Myocyte (in vitro differentiated cells): ENCODE measurements around the gene C16orf92. TPM values are rescaled to one million over a fixed set of nuclear protein-coding genes. Genes with fewer than 3 reads are reported as not detected.
"Not testable (repeated sequence)": the region's sequence is repeated elsewhere in the genome, so short reads cannot be mapped to it uniquely, and the experiment has no call there.

Experiments
- DNase-seq: peaks from one replicate; pipeline ENCODE4 v3.0.0-alpha.2; 2012; ENCODE audit warnings: low read depth
- total RNA-seq: library from RNA; depleted of rRNA; stranded (reverse); fragments of >200 nt; gene quantifications from 2 replicates; pipeline ENCODE4 v1.2.3, GENCODE V29; 2014

Gene C16orf92
- total RNA-seq, 1 donor from 2014 or later, result not detected

DNA sequence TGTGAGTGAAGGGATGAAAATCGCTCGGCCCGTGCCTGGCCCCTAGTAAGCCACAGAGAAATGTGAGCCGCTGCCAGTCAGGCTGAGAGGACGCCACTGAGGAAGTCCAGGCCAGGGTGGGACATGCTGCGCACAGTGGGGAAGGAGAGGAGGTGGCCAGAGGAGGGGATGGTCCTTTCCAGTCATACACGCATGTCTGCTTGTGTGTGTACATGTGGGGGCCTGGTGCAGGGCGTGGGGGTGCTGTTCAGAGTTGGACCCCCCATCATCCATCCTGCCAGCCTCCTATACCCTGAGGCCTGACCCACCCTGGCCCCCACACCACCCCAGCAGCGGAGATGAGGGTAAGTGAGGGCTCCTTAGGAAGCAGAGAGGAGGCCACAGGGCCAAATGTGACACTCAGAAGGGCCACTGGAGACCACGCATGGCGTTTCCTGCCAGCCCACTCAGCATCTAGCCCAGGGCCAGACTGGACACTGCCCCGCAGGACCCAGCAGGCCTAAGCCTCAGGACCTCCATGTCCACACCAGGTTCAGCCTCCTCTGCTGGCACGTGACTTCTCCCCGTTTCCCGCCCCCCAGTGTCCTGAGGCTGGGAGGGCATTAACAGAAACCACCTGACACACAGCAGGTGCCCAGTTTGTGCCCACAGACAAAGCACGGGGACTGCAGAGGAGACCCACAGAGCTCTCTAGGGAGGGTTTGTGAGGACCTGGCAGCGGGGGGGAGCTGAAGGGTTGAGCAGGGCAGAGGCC lies 19.2 kb upstream of the C16orf92 start:
- DNase-seq, result no peak

DNA sequence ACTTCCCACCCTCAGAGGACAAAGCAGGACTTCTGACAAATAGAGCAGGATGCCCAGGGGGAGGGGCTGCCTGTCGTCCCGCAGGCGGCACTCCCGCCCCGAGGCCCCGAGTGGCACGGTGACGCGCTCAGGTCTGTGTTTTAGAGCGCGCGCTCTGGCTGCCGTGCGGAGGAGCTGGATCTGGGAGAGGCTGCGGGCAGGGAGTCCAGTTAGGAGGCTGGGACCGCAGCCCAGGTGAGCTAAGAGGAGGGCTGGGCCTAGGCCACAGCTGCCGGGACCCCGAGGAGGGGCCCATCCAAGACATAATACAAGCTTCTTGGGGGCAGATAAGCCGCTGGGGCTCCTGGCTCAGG lies 18.6 kb upstream of the C16orf92 start:
- no peak for DNase-seq

DNA sequence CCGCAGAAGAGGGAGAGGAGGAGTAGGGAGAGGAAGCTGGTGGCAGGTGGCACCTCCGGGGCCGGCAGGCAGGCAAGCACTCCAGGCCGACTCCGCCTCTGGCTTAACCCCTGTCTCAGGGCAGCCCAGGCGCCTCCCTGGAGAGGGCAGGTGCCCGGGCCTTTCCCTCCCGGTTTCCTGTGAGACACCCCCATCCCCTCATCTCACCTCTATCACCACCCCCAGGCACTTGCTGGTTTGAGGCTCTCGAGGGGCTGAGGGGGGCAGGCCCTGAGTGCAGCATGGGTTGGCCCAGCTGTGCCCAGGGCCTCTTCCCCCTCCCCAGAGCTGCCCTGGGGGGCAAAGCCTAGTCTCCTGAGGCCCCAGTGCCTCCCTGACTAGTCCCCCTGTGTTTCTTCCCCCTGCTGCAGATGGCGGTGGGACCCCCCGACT lies 18.2 kb upstream of the C16orf92 start:
- DNase-seq, result no peak

DNA sequence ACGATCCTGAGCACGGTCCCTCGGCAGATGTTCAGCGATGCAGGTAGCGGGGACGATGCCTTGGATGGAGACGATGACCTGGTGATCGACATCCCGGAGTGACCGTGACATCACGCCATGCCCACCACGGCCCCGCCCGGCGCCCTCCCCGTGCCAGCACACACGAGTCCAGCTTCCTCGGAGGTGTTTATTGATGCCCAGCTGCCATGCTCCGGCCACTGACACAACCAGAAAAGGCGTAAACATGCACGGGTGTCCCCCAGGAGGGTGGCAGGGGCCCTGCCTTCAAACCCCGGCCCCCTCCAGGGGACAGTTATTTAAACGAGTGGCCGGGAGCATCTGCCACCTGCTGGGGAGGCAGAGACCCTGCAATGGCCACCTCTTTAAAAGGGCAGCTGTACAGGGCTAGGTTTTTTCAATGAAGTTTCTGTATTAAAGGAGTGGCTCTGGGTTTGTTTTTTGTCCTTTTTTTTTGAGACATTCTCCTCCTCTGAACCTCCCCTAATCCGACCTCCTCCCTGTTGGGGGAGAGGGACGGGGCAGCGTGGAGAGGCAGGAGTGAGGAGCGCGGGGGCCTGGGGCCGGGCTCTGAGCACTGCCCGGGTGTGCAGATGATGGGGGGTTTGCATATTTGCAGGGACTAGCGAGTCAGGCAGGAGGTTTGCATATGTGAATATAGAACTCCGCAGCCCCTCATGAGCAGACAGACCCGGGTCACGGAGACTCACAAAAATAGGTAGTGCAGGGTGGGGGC lies 17.5 kb upstream of the C16orf92 start:
- peak; percentile 45 for DNase-seq

DNA sequence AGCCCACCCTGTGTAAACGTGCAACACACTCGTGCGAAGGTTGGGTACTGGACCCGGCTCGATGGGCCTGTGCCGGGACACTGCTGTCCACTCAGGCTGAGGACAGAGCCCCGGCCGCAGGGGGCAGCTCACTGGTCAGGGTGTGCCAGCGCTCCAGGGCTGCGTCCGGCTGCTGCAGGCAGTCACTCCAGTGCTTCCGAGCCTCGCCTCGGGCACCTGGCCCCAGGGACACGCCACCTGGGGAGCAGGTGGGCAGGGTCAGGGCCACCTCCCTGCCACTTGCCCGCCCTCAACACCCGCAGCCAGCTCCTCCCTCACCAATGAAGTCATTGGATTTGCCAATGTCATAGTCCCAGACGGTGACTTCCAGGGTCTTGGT lies 16.9 kb upstream of the C16orf92 start:
- DNase-seq, result no peak

DNA sequence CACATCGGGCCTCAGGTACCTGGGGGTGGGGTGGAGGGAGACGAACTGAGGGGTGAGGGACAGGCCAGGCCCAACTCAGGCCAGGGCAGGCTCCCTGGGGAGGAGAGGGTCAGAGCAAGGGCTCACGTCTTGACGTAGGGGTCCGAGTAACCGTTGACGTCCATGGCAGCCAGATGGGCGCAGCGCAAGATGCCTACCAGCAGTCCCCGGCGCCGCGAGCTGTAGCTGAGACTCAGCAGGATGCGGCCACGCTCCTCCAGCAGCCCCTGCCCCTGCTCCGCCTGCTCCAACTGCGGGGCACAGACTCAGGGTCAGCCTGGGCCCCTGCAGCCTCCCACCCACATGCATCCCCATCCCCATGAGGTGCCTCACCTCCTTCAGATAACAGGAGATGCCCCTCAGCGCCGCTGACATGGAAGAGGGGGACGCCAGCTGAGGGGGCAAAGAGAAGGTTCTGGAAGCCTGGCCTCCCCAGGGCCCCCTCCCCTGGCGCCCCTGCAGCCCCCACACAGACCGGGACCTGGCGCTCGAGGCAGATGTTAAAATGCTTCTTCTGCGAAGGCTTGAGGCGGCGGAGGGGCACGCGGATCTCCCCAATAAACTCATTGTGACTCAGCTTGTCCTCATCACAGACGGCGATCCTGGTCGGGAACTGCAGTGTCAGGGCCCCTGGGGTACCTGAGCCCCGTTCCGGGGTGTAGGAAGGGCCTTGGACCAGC lies 16.2 kb upstream of the C16orf92 start:
- DNase-seq, result no peak

DNA sequence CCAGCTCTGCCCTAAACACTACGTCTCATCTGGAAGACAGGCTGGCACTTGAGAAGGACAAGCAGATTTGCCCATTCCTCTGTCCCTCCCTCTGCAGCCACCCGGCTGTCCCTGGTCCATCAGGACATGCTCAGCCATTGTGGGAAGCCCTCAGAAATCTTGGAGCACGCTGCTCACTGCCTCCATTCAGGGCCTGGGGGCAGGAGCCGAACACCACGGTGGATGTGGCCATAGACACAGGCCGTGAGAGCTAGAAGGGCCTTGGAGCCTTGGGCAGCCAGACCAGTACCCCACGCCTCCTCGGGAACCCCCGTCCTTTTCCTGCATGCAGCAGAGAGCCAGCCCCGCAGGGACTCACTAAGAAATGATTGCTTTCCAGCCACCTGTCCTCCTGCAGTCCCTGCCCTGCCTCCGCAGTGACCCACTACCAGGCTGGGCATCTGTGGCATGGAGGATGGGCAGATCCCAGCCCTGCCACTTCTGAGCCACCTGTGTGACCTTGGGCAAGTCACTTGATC lies 15.6 kb upstream of the C16orf92 start:
- DNase-seq, result no peak

DNA sequence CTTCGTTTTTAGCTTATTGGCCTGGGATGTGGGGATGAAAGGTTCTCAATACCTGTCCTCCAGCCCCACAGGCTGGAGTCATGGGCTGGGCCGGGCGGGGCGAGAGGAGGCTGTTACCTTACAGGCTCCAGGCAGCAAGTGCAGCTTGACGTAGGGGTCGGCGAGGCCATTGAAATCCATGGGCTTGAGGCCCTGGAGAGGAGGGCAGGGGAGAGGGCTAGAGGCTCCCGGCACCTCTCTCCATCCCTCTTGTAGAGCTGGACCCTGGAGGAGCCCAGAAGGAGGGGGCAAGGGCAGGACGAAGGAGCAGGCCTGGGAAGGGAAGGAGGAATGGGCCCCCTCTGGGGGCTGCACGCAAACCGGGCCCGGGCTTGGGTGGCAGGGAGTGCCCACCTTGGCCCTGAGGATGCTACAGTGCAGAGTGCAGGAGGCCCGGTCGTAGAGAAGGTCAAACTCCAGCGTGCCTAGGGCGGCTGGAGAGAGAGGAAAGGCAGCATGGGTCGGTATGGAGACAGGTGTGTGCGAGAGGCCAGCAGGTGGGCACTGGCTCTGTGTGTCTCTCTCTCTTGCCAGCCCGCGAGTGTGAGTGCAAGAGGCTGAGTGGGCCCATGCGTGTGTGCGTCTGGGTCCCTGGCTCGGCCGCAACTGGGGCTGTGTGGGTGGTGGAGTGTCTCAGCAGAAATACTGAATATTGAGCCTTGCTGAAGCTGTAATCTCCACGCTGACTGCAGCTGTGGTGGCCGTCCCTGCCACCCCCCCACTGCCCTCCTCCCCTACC lies 13.7 kb upstream of the C16orf92 start:
- no peak for DNase-seq

DNA sequence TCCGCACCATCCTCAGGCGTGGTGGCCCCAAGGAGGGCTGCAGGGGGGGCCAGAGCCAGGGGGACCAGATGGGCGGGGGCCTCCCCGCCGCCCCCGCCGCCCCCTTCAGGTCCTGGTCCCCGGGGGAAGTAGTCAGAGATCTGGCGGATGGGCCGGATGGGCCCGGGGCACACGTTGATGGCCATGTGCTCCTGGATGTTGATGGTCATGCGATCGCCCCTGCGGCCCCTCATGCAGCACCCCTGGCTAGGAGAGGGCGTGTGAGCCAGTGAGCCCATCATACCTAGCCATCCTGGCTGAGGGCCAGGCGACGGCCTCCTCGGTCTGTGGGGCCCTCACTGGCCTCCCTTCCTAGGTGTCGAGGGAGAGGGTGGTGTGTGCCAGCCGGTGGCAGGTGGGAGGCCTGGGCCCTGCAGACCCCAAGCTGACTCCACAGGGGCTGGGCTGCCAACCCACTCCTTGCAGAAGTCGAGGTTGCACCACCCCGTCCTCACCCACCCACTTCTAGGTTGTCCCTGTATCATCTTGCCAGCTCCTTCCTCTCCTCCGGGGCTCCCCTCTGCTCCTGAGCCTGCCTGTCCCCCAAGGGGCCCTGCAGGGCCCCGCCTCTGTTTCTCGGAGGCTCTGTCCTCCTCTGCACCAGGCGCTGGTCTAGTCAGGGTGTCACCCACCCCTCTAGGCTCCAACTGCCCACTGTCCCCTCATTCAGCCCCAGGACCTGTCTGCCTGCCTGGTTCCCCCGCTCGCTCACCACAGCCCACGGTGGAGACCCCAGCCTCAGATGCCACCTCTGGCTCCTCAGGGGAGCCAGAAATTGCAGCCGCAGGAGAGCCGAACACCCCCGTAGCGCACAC lies 12.8 kb upstream of the C16orf92 start:
- no peak for DNase-seq

DNA sequence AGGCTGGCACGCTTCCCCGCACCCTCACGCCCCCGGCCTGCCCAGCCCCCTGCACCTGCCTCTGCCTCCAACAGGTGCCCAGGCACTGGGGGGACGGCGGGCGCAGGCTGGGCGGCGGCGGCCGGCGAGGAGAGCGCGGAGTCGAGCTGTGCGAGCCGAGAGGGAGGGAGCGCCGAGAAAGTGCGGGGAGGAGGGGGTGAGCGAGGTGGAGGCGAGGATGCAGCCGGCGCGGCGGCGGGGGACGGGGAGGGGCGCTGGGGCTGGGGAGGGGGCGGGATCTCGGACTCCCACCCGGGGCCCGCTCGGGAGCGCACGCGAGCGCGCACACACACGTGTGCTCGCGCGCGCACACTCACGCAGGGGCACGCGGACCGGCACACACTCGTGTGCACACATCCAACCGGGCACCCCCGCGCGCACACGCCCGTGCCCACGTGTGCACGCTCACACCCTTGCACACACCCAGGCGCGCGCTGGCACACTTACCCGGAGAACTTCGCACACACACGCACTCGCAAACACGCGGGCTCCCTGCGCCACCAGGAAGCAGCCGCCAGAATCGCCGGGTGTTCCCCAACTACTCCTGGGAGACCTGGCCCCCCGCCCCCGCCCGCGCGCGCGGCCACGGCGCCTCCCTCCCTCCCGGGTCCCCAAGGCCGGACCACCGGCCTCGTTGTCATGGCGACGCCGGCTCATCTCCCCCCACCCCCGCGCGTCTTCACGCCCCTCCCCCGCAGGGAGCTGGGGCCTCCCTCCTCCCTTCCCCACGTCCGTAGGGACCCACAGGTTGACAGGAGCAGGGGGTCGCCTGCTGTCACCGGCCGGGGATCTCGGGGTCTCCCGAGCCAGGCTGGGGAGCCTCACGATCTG lies 11.9 kb upstream of the C16orf92 start, which contains the start of gene DOC2A:
TSS of gene DOC2A (minus strand) at position 184 of the 870 bp plus-strand sequence. CDS start 805 bp downstream, outside the sequence.
- no peak for DNase-seq

DNA sequence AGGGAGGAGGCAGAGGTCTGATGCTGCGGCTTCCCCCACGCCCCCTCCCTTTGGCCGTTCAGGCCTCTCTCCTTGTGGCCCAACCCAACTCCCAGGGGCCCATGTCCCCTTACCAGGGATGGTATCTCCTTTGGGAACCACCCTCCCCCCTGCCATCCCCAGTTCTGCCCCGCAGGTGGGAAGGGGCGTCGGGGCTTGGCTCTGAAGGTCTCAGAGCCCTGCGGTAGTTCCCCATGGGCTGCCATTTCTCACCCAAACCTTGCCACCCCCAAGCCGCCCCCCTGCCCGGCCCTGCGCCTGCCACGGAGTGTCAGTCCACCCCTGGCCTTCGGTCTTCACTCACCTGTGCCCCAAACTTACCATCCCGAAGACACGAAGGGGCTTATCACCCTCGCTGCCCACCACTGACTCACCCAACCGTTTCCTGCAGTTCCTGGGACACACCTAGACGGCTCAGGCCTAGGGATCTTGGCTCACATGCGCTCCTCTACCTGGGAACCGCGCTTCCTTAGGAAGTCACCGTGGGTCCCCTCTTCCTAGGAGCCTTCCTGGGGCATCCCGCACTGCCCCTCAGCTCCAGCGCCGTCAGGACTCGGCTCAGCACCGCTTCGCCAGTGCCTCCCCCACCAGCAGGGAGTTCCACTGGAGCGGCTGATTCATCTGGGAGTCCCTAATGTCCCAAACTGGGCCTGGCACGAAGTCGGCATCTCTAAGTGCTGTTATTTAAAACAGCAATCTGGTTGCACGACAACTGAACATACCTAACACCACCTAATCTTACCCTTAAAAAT lies 11.1 kb upstream of the C16orf92 start:
- no peak for DNase-seq

DNA sequence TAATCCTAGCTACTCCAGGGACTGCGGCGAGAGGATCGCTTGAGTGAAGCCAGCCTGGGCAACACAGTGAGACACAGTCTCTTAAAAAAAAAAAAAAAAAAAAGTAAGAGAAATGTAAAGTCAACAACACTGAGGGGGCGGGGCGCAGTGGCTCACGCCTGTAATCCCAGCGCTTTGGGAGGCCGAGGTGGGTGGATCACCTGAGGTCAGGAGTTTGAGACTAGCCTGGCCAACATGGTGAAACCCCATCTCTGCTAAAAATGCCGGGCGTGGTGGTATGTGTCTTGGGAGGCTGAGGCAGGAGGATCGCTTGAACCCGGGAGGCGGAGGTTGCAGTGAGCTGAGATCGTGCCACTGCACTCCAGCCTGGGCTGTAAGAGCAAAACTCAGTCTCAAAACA lies 10.4 kb upstream of the C16orf92 start:
- not testable (repeated sequence) for DNase-seq

DNA sequence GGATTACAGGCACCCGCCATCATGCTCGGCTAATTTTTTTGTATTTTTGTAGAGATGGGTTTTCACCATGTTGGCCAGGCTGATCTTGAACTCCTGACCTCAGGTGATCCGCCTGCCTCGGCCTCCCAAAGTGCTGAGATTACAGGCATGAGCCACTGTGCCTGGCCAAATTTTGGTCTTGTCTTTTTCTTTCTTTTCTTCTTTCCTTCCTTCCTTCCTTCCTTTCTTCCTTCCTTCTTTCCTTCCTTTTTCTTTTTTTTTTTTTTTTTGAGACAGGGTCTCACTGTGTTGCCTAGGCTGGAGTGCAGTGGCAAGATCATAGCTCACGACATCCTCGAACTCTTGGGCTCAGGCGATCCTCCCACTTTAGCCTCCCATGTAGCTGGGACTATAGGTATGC lies 7.5 kb upstream of the C16orf92 start:
- DNase-seq, result not testable (repeated sequence)

DNA sequence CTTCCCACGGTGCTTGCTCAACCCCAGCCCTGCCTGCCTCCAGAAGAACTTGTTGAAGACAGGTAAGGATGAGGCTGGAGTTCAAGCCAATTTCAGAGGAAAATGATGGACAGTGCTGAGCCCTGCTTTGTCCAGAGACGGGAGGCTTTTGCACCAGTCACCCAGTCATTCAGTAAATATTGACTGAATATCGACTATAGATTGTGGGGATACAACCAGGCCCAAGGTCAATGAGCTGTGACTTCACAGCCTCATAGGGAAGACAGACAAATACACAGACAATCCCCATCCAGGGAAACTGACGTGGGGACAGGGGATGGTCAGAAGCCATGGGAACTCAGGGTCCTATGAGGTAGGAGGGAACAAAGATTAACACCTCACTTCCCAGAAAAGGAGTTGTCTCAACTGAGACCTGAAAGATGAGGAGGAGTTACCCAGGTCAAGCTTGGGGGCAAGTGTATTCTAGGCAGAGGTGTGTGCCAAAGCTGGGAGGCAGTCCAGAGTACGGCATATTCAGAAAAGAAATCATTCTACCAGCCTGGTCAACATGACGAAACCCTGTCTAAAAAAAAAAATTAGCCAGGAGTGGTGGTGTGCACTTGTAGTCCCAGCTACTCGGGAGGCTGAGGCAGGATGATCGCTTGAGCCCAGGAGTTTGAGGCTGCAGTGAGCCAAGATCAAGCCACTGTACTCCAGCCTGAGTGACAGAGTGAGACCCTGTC lies 6.3 kb upstream of the C16orf92 start:
- no peak for DNase-seq

DNA sequence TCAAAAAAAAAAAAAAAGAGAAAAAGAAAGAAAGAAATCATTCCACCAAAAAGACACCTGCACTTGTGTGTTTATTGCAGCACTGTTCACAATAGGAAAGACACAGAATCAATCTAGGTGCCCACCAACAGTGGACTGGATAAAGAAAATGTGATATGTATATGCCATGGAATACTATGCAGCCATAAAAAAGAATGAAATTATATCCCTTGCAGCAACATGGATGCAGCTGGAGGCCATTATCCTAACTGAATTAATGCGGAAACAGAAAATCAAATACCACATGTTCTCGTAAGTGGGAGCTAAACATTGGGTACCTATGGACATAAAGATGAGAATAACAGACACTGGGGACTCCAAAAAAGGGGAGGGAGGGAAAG lies 5.7 kb upstream of the C16orf92 start:
- DNase-seq, result no peak

DNA sequence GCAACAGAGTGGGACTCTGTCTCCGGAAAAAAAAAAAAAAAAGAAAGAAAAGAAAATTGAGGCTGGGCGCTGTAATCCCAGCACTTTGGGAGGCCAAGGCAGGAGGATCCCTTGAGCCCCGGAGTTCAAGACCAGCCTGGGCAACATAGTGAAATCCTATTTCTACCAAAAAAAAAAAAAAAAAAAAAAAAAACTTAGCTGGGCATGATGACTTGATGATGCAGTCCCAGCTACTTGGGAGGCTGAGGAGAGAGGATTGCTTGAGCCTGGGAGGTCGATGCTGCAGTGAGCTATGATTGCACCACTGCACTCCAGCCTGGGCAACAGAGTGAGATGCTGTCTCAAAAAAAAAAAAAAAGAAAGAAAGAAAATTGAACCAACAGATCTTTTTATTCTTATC lies 5.1 kb upstream of the C16orf92 start:
- not testable (repeated sequence) for DNase-seq

DNA sequence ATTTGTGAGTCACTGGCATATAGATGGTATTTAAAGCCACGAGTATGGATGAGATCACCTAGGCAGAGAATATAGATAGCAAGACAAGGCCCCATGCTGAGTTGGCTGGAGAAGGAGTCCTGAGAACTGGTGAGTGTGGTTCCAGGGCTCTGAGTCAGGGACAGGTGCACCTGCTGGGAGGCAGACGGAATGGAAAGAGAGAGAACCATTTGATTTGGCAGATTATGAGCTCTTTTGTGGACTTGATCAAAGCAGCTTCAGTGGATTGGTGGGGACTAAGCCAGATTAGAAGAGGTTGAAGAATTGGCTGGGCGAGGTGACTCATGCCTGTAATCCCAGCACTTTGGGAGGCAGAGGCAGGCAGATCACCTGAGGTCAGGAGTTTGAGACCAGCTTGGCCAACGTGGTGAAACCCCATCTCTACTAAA lies 4.3 kb upstream of the C16orf92 start:
- DNase-seq, result no peak

DNA sequence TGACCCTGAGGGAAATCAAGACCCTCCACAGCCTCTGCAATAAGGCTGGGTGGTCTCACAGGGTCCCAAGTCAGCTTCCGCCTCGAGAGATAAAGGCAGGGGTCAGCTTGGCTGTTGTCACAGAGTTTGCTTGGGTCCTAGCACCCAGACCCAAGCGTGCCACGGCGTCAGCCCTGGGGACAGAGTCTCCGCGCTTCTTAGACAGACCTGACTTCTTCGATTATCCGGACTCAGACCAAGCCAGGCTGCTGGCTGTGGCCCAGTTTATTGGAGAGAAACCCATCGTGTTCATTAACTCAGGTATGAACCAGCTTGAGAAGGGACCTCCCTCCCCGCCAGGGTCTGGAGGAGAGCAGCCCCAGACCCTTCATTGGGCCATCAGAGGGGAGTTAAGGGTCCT lies 588 bp downstream of the C16orf92 start:
- no peak for DNase-seq
